Glutamatergic neuron (in vitro differentiated cells): ENCODE data around the gene IQSEC2. TPM values are rescaled to one million over a fixed set of nuclear protein-coding genes. Genes with fewer than 3 reads are reported as not detected.

ENCODE experiments used
- DNase-seq: peaks from one replicate; pipeline ENCODE4 v3.0.0; 2022
- H3K27ac Mint-ChIP-seq: one replicate; pipeline ENCODE4 v1.8.0; 2020; ENCODE audit warnings: mild to moderate bottlenecking, mixed read lengths, inconsistent platforms; ENCODE audit not compliant: unreplicated experiment
- H3K27me3 Mint-ChIP-seq: one replicate; pipeline ENCODE4 v1.8.0; 2020; ENCODE audit warnings: mild to moderate bottlenecking, moderate library complexity, mixed read lengths, inconsistent platforms; ENCODE audit not compliant: unreplicated experiment
- H3K36me3 Mint-ChIP-seq: one replicate; pipeline ENCODE4 v1.8.0; 2020; ENCODE audit warnings: mild to moderate bottlenecking, mixed read lengths, inconsistent platforms; ENCODE audit not compliant: unreplicated experiment
- H3K4me1 Mint-ChIP-seq: one replicate; pipeline ENCODE4 v1.8.0; 2020; ENCODE audit warnings: mild to moderate bottlenecking, low read depth, mixed read lengths, inconsistent platforms; ENCODE audit not compliant: unreplicated experiment
- H3K4me3 Mint-ChIP-seq: one replicate; pipeline ENCODE4 v1.8.0; 2020; ENCODE audit warnings: mild to moderate bottlenecking, mixed read lengths, inconsistent platforms; ENCODE audit not compliant: unreplicated experiment
- H3K9me3 Mint-ChIP-seq: one replicate; pipeline ENCODE4 v1.8.0; 2020; ENCODE audit warnings: mild to moderate bottlenecking, moderate library complexity, mixed read lengths, inconsistent platforms; ENCODE audit not compliant: unreplicated experiment
- CTCF ChIP-seq: fragments of 200-600 bp; sonication (generic); IDR thresholded peaks from one replicate; pipeline ENCODE4 v1.5.0; 2021; ENCODE audit not compliant: partially characterized antibody, unreplicated experiment
- total RNA-seq: library from RNA; stranded (reverse); fragmentation: NEBNext Ultra II Directional; extraction: Animal tissue kit (Norgen Biotek cat#: 25700); gene quantifications from one replicate; pipeline ENCODE4 v1.2.1, GENCODE V29; 2021; ENCODE audit not compliant: unreplicated experiment

Gene IQSEC2
- total RNA-seq, 1 donor from 2014 or later: 1.6 TPM

GRCh38 chrX:53305219-53305995 is 24.0 kb upstream of the IQSEC2 start:
- no peaks in the 10 kb centered on the region for H3K9me3 Mint-ChIP-seq
- no peak overlapping the region for H3K27ac Mint-ChIP-seq
- TF ChIP-seq CTCF: no peak
- H3K27me3 Mint-ChIP-seq: peaks cover 2% of the 10 kb centered on the region
- H3K4me1 Mint-ChIP-seq: peaks cover 3% of the 10 kb centered on the region
- no peak for DNase-seq
- H3K36me3 Mint-ChIP-seq: no peaks in the 10 kb centered on the region
- no peak overlapping the region for H3K4me3 Mint-ChIP-seq

- no peaks in the 10 kb centered on the region for H3K9me3 Mint-ChIP-seq
Observed at GRCh38 chrX:53303195-53303594, 21.8 kb upstream of the IQSEC2 start.

GRCh38 chrX:53300157-53300556 is 18.8 kb upstream of the IQSEC2 start:
- Mint-ChIP-seq H3K27me3 (no peaks in the 10 kb centered on the region), H3K27ac (no peak overlapping the region), H3K4me3 (no peak overlapping the region), H3K36me3 (no peaks in the 10 kb centered on the region), H3K4me1 (no peaks in the 10 kb centered on the region), H3K9me3 (no peaks in the 10 kb centered on the region)
- DNase-seq: no peak
- no peak for TF ChIP-seq CTCF

More at GRCh38 chrX:53303195-53303594, 21.8 kb upstream of the IQSEC2 start:
- Mint-ChIP-seq H3K36me3 (no peaks in the 10 kb centered on the region), H3K4me1 (peaks cover 3% of the 10 kb centered on the region), H3K27ac (no peak overlapping the region), H3K27me3 (no peaks in the 10 kb centered on the region), H3K4me3 (no peak overlapping the region)
- DNase-seq: no peak
- TF ChIP-seq CTCF: no peak

- peak; percentile 16 for TF ChIP-seq CTCF
- Mint-ChIP-seq H3K27ac (no peak overlapping the region), H3K4me1 (peaks cover 5% of the 10 kb centered on the region), H3K9me3 (peaks cover 2% of the 10 kb centered on the region), H3K4me3 (no peak overlapping the region), H3K27me3 (no peaks in the 10 kb centered on the region), H3K36me3 (no peaks in the 10 kb centered on the region)
- DNase-seq: no peak
Observed at GRCh38 chrX:53294024-53294648, 12.8 kb upstream of the IQSEC2 start.

GRCh38 chrX:53291596-53291995 is 10.2 kb upstream of the IQSEC2 start:
- no peak for TF ChIP-seq CTCF
- Mint-ChIP-seq H3K27me3 (no peaks in the 10 kb centered on the region), H3K36me3 (no peaks in the 10 kb centered on the region)

More at GRCh38 chrX:53291596-53291995, 10.2 kb upstream of the IQSEC2 start:
- DNase-seq: no peak
- H3K4me3 Mint-ChIP-seq: no peak overlapping the region
- peaks cover 2% of the 10 kb centered on the region for H3K9me3 Mint-ChIP-seq
- H3K27ac Mint-ChIP-seq: no peak overlapping the region
- peaks cover 14% of the 10 kb centered on the region for H3K4me1 Mint-ChIP-seq
